Measurements from ENCODE around the gene HIRIP3. TPM values are rescaled to one million over a fixed set of nuclear protein-coding genes. Genes with fewer than 3 reads are reported as not detected.

Gene HIRIP3
- total and polyA plus RNA-seq, 9 donors: 10.5 to 18.5 (median 16.5) TPM

DNA sequence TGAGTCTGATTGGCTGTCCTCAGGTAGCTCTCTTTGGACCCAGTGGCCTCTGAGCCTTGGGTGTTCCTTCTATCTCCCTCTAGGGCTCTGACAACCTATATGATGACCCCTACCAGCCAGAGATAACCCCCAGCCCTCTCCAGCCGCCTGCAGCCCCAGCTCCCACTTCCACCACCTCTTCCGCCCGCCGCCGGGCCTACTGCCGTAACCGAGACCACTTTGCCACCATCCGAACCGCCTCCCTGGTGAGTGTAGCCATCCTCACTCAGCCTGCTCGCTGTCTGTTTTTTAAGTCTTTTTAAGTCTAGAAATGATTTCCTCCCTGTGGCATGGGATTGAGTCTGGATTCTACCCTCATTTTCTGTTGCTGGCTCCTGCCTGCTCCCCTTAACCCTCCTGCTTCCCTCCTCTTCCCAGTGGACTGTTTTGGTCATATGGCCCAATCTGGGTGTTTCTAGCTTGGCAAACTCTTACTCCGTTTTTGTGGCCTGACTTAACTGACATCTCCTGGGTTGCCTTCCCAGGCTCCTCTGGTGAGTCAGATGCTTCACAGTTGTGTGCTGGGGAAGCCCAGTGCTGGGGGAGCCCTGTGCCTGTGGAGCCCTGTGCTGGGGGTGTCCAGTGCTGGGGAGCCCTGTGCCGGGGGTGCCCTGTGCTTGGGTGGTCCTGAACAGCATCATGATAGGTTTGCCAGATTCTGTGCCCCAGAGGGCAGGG lies 11.8 kb downstream of the HIRIP3 start:
- H3K27ac ChIP-seq (ENCODE audit: low read length): no peak overlapping the region

DNA sequence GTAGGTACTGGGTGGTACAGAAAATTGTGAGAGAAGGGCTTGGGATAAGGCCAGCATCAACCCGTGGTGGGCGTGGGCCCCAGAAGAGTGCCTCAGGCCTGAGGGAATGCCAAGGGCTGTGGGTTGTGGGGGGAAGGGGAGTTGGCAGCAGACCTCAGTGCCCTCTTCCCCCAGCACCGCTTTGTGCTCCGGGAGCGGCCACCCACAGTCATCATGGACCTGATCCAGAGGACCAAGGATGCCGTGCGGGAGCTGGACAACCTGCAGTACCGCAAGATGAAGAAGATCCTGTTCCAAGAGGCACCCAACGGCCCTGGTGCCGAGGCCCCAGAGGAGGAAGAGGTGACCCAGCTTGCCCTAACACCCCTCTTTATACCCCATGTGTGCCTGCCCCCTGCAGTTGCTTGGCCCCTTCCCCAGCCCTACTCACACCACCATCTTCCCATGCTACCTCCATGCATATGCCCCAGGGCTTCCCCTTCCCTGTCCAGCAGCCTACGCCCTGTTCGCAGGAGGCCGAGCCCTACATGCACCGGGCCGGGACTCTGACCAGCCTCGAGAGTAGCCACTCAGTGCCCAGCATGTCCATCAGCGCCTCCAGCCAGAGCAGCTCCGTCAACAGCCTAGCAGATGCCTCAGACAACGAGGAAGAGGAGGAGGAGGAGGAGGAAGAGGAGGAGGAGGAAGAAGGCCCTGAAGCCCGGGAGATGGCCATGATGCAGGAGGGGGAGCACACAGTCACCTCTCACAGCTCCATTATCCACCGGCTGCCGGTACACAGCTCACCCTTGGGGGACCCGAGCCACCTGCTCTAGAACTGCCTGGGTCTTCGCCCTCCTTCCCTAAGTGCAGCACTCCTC lies 12.6 kb downstream of the HIRIP3 start:
- H3K27me3 ChIP-seq (ENCODE audit: control insufficient read depth, insufficient read depth, low read length): no peaks in the 10 kb centered on the region
- H3K36me3 ChIP-seq (ENCODE audit: control insufficient read depth, insufficient read depth, low read length): peaks cover 99% of the 10 kb centered on the region
- no peak for DNase-seq
- no peak overlapping the region for H3K27ac ChIP-seq (ENCODE audit: low read length)
- H3K4me3 ChIP-seq (ENCODE audit: low read length): no peak overlapping the region
- 88% methylated on average over 13 of the region's 24 CpGs for WGBS (ENCODE audit: insufficient coverage)
- peaks cover 7% of the 10 kb centered on the region for H3K4me1 ChIP-seq (ENCODE audit: control insufficient read depth, insufficient read depth, low read length)
- no peaks in the 10 kb centered on the region for H3K9me3 ChIP-seq (replicated peaks; ENCODE audit: control insufficient read depth, low read depth, low read length)

More for the DNA sequence above, 11.8 kb downstream of the HIRIP3 start:
- DNase-seq: no peak
- Histone ChIP-seq H3K4me3 (ENCODE audit: low read length) (no peak overlapping the region), H3K36me3 (ENCODE audit: control insufficient read depth, insufficient read depth, low read length) (peaks cover 99% of the 10 kb centered on the region), H3K27me3 (ENCODE audit: control insufficient read depth, insufficient read depth, low read length) (no peaks in the 10 kb centered on the region), H3K9me3 (replicated peaks; ENCODE audit: control insufficient read depth, low read depth, low read length) (no peaks in the 10 kb centered on the region), H3K4me1 (ENCODE audit: control insufficient read depth, insufficient read depth, low read length) (no peaks in the 10 kb centered on the region)
- WGBS (ENCODE audit: insufficient coverage): 87% methylated on average over 12 of the region's 12 CpGs

DNA sequence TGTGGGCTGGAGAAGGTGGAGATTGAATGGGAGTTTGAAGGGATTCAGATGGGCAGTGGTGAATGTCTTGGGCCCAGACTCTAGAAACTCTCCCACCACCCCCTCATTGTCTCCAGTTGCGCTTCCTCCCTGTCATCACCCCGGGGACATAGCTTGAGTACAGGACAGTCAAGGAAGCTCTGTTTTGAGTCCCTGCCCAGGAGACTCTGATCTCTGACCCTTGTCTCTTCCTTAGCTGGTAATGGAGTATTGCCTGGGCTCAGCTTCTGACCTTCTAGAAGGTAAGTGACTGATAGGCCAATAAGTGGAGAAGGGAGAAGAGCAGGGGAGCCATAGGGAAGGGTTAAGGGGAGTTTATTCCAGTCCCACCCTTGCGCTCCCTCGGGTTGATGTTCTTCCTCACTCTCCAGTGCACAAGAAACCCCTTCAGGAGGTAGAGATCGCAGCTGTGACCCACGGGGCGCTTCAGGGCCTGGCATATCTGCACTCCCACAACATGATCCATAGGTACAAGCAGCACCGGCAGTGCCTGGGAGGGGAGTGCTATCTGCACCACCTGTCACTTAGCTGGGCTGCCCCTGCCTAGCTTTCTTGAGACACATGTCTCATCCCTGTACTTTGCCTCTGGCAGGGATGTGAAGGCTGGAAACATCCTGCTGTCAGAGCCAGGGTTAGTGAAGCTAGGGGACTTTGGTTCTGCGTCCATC lies 16.7 kb downstream of the HIRIP3 start:
- Histone ChIP-seq H3K9me3 (replicated peaks; ENCODE audit: control insufficient read depth, low read depth, low read length) (no peaks in the 10 kb centered on the region), H3K36me3 (ENCODE audit: control insufficient read depth, insufficient read depth, low read length) (peaks cover 63% of the 10 kb centered on the region), H3K27me3 (ENCODE audit: control insufficient read depth, insufficient read depth, low read length) (no peaks in the 10 kb centered on the region), H3K4me1 (ENCODE audit: control insufficient read depth, insufficient read depth, low read length) (peaks cover 38% of the 10 kb centered on the region), H3K27ac (ENCODE audit: low read length) (no peak overlapping the region), H3K4me3 (ENCODE audit: low read length) (no peak overlapping the region)
- DNase-seq: no peak
- WGBS (ENCODE audit: insufficient coverage): 89% methylated on average over 1 of the region's 9 CpGs

DNA sequence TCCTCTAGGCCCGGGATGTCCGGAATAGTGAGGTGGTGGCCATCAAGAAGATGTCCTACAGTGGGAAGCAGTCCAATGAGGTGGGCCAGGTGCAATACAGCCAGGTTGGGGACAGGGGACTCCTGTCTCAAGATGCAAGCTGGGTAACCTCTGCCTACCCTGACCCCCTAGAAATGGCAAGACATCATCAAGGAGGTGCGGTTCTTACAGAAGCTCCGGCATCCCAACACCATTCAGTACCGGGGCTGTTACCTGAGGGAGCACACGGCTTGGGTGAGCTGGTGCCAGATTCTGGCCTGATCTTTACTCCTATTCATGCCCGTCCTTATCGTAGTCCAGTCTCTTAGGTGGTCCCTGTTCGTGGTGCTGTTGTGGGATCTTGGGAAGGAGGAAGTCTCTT lies 17.3 kb downstream of the HIRIP3 start:
- Histone ChIP-seq H3K4me3 (ENCODE audit: low read length) (no peak overlapping the region), H3K9me3 (replicated peaks; ENCODE audit: control insufficient read depth, low read depth, low read length) (peaks cover 2% of the 10 kb centered on the region), H3K4me1 (ENCODE audit: control insufficient read depth, insufficient read depth, low read length) (peaks cover 41% of the 10 kb centered on the region), H3K27ac (ENCODE audit: low read length) (no peak overlapping the region), H3K36me3 (ENCODE audit: control insufficient read depth, insufficient read depth, low read length) (peaks cover 57% of the 10 kb centered on the region), H3K27me3 (ENCODE audit: control insufficient read depth, insufficient read depth, low read length) (no peaks in the 10 kb centered on the region)
- whole genome bisulfite sequencing (ENCODE audit: insufficient coverage): 100% methylated on average over 9 of the region's 9 CpGs
- DNase-seq: no peak

DNA sequence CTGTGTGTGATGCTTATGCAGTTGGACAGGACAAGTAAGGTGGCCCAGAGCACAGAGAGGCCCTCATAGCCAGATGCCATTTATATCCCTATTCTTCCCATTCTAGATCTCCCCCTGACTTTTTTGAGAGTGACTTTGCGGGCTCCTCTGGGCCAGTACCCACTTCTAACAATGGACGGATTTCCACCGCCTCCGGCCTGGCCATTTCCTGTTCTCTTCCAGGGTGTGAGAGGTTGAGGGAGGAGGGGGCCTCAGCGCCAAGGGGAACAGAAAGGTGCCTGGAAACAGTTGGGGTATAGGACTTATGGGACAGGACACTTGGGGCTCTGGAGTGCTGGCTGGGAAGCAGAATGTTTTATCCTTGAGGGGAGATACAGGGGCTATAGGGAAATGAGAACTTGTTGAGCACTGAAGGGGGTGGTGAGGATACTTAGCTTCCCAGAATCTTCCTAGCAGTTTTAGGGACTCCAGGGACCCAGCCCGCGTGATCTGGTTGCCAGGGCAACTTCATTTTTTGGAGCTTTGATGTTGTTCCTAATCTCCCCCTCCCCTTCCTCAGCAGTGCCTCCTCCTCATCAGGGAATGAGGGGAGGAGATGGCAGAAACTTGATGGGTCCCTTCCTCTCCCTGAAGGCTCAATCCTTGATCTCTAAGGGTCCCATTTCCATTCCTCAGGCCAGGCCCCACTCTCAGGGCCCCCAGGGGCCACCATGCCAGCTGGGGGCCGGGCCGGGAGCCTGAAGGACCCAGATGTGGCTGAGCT lies 18.2 kb downstream of the HIRIP3 start:
- H3K27me3 ChIP-seq (ENCODE audit: control insufficient read depth, insufficient read depth, low read length): no peaks in the 10 kb centered on the region
- H3K36me3 ChIP-seq (ENCODE audit: control insufficient read depth, insufficient read depth, low read length): peaks cover 52% of the 10 kb centered on the region
- DNase-seq: no peak
- H3K4me3 ChIP-seq (ENCODE audit: low read length): no peak overlapping the region
- peaks cover 43% of the 10 kb centered on the region for H3K4me1 ChIP-seq (ENCODE audit: control insufficient read depth, insufficient read depth, low read length)
- H3K27ac ChIP-seq (ENCODE audit: low read length): peak overlapping the region; percentile 71
- 73% methylated on average over 5 of the region's 9 CpGs for WGBS (ENCODE audit: insufficient coverage)
- peaks cover 5% of the 10 kb centered on the region for H3K9me3 ChIP-seq (replicated peaks; ENCODE audit: control insufficient read depth, low read depth, low read length)

DNA sequence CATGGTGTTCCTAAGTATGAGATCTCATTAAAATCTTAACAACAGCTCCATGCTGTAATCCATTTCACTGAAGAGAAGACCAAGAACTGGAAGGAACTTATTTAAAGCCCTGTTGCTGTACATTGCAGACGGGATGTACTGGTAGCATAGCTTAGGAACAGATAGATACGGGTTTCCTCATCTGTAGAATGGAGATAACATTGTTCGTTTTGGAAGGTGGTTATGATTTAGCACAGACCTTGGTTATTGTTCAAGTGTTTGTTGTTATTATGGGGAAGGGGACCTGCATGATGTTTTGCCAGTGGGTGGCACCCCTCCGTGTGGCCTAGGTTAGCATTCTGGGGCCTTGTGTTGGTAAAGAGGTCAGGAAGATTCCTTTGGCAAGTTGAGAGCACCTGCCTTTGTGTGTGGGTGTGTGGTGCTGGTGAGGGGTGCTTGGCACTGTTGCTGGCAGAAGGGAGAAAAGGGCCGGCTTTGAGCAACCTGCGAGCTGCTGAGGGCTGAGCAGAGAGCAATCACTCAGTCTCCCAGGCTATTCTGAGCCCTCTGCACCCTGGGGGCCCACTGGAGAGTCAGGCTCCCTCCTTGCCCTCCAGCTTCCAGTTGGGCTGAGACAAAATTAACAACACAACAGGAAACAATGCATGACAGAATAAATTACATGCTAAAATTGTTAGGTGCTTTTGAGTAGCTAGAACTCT lies 19.5 kb downstream of the HIRIP3 start:
- peaks cover 43% of the 10 kb centered on the region for H3K36me3 ChIP-seq (ENCODE audit: control insufficient read depth, insufficient read depth, low read length)
- peak overlapping the region; percentile 100 for H3K4me3 ChIP-seq (ENCODE audit: low read length)
- peak overlapping the region; percentile 97 for H3K27ac ChIP-seq (ENCODE audit: low read length)
- WGBS (ENCODE audit: insufficient coverage): 13% methylated on average over 4 of the region's 6 CpGs
- H3K4me1 ChIP-seq (ENCODE audit: control insufficient read depth, insufficient read depth, low read length): peaks cover 43% of the 10 kb centered on the region
- no peak for DNase-seq
- H3K27me3 ChIP-seq (ENCODE audit: control insufficient read depth, insufficient read depth, low read length): no peaks in the 10 kb centered on the region
- H3K9me3 ChIP-seq (replicated peaks; ENCODE audit: control insufficient read depth, low read depth, low read length): peaks cover 5% of the 10 kb centered on the region

DNA sequence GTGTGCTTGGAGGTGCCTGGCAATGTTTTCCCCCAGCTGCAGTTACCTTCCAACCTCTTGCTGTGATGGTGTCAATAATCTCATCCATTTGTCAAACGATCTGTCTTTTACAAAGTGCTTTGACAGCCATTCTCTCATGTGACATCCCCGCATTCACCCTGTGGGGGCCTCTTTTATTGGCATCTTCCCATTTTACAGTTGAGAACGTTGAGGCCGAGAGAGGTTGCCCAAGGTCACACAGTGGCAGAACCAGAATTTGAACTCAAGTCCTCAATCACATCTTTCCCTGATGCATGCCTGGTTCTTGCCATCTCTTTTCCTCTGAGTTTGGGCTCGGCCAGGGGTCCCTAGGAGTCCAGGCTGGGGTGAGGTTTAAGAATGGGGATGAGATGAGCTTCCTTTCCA lies 20.3 kb downstream of the HIRIP3 start:
- Histone ChIP-seq H3K4me1 (ENCODE audit: control insufficient read depth, insufficient read depth, low read length) (peaks cover 43% of the 10 kb centered on the region), H3K27ac (ENCODE audit: low read length) (peak overlapping the region; percentile 97), H3K27me3 (ENCODE audit: control insufficient read depth, insufficient read depth, low read length) (no peaks in the 10 kb centered on the region), H3K9me3 (replicated peaks; ENCODE audit: control insufficient read depth, low read depth, low read length) (peaks cover 5% of the 10 kb centered on the region), H3K4me3 (ENCODE audit: low read length) (peak overlapping the region; percentile 100), H3K36me3 (ENCODE audit: control insufficient read depth, insufficient read depth, low read length) (peaks cover 36% of the 10 kb centered on the region)
- no peak for DNase-seq
- 71% methylated on average over 4 of the region's 5 CpGs for whole genome bisulfite sequencing (ENCODE audit: insufficient coverage)

DNA sequence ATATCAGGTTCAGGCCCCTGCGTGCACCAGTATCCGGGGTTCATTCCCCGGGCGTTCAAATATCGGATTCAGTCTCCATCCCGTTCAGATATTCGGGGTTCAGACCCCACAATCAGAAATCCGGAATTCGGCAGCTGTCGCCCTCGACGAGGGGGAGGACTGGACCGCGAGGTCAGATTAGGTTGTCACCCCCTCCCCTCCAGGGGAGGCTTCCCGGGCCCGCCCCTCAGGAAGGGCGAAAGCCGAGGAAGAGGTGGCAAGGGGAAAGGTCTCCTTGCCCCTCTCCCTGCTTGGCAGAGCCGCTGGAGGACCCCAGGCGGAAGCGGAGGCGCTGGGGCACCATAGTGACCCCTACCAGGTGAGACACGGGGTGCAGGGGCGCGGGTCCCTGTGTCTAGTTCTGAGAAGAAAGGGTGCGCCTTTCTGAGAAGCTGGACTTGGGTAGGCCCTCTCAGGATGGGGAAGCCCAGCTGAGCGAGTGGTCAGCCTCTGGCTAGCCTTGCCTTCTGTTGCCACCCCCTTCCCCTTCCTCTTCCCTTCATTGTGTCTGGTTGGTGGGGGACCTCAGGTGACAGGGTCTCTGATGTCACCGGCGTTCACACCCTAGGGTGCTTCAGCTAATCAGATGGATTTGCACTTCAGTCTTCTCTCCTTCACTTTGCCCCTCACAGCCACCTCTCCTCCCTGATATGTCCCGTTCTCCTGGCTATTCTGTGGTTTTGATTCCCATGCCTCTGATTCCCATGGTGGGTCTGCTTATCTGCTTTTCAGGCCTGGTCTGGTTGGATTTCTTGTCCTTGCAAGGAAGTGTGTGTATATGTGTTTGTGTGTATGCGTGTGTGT lies 20.9 kb downstream of the HIRIP3 start:
- H3K27me3 ChIP-seq (ENCODE audit: control insufficient read depth, insufficient read depth, low read length): no peaks in the 10 kb centered on the region
- DNase-seq: peak; percentile 56
- 0% methylated on average over 19 of the region's 31 CpGs for WGBS (ENCODE audit: insufficient coverage)
- H3K36me3 ChIP-seq (ENCODE audit: control insufficient read depth, insufficient read depth, low read length): peaks cover 33% of the 10 kb centered on the region
- H3K9me3 ChIP-seq (replicated peaks; ENCODE audit: control insufficient read depth, low read depth, low read length): peaks cover 5% of the 10 kb centered on the region
- H3K4me1 ChIP-seq (ENCODE audit: control insufficient read depth, insufficient read depth, low read length): peaks cover 43% of the 10 kb centered on the region
- H3K27ac ChIP-seq (ENCODE audit: low read length): peak overlapping the region; percentile 97
- H3K4me3 ChIP-seq (ENCODE audit: low read length): peak overlapping the region; percentile 100

Data from muscle of leg (tissue), 11 donors.